Umbilical cord (tissue), 2 donors: ENCODE data around the gene HERC3. TPM values are rescaled to one million over a fixed set of nuclear protein-coding genes. Genes with fewer than 3 reads are reported as not detected.

Experiments used
- DNase-seq: peaks from one replicate; pipeline ENCODE4 v3.0.0-alpha.2; 2015; ENCODE audit warnings: low spot score
- total RNA-seq: library from RNA; depleted of rRNA; stranded (reverse); fragments of >200 nt; gene quantifications from one replicate; pipeline ENCODE4 v1.2.3, GENCODE V29; 2014; ENCODE audit warnings: low replicate concordance; ENCODE audit not compliant: insufficient read depth

Gene HERC3
- total RNA-seq, 1 donor from 2014 or later: 24.3 TPM

- no peak for DNase-seq
Measured at GRCh38 chr4:88713782-88714181, 121.5 kb downstream of the HERC3 start.

GRCh38 chr4:88718098-88718497 lies 125.8 kb downstream of the HERC3 start:
- no peak for DNase-seq

DNA sequence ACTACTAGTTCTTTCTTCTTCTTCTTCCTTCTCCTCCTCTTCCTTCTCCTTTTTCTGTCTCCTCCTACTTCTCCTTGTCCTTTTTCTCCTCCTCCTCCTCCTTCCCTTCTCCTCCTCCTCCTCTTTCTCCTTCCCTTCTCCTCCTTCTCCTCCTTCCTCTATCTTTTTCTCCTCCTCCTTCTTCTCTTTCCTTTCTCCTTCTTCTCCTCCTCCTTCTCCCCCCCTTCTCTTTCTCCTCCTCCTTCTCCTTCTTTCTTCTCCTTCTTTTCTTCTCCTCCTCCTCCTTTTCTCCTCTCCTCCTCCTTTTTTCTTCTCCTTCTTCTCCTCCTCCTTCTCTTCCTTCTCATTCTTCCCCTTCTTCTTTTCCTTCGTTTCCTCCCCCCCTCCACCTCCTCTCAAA lies 127.1 kb downstream of the HERC3 start:
- no peak for DNase-seq

DNA sequence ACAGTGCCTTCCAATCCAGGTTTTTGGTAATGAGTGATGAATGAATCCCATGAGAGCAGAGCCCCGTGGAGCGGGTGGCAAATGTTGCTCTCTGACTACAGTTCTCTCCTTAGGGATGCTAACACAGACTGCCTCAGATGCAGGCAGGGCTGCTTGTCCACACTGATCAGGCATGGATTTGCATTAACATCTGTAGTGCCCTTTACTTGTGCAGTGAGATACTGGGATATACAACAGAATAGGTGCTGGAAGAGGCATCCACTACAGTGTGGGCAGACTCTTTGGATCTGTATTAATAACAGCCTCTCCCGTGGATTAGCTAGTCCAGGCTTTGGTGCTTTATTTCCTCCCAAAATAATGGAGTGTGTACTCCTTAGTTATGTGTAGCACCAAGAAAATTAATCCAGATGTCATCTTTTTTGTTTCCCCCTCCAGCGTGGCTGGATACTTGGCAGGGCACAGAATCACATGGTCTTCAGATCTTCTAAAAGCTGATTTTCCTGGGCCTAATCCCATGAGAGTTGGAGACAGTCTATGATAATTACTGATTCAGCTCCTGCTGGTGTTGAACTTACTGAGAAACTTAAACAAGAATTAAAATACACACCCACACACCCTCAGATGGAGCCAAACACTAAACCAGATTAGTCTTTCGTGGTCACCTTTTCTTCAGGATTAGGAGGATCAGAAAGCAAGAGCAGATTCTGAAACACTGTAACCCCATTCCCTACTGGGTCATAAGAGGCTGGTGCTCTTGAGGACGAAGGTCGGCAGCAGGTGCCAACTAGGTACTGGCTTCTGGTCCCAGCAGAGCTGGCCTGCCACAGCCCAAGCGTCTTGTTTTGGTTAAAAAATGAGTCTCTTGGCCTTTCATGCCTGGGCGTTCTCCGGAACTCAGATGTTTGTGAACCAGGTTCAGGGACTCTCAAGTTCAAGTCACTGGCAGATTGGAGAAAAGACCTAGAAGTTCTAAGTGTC lies 128.5 kb downstream of the HERC3 start:
- DNase-seq: no peak

DNA sequence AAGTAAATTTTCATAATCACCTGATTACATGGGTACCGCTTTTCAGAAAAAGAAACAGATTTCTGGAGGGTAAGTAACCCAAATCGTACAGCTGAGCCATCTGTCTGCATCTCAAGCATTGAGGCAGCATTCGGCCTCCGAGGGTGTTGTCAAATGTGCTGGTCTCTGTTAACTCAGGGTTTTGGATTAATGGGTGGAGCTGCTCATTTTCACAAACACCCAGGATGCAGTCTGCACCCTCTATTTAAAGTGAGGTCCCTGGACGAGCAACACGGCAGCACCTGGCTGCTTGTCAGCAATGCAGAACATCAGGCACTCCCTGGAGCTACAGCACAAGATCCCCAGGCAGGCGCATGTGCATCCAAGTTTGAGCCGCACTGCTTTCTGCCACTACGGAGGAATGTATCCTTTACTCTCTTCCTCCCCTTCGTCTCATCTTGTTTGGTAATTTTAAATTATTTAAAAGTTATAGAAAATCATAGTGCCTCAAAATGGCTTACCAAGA lies 130.0 kb downstream of the HERC3 start:
- no peak for DNase-seq

DNA sequence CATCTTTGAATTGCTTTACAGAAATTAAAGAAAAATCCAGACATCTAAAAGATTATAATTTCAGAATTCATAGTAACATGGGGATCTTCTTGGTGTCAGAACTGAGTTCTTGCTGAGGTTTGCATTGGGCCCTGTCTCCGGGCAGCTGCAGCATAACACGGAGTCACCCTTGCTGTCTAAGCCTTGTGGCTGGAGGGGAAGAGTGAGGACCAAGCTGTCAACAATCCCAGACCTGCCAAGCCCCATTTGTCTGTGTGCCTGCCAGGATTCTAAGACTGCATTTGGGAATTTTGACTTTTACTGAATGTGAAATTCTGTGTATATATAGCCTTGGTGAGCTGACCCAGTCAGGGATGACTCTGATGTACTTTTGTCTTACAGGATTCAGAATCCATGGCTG lies 130.5 kb downstream of the HERC3 start:
- no peak for DNase-seq

DNA sequence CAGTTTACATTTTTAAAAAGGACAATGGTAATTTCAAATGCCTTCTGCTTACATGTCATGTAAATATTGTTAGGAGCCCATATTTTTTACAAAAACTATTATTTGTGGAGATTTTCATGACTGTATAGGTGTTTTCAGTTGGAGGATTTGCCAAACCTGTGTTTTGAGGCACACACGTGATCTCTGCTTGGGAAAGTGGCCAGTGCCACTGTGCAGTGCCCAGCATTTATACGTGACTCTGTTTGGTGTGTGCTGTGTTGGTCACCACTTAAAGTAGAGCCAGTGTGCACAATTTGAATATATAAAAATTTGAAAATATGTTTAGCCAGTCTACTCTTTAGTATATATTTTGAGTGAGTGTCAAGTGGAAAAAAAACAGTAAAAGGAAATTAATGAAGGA lies 132.1 kb downstream of the HERC3 start:
- DNase-seq: no peak

- no peak for DNase-seq
Measured at GRCh38 chr4:88725143-88725542, 132.9 kb downstream of the HERC3 start.

DNA sequence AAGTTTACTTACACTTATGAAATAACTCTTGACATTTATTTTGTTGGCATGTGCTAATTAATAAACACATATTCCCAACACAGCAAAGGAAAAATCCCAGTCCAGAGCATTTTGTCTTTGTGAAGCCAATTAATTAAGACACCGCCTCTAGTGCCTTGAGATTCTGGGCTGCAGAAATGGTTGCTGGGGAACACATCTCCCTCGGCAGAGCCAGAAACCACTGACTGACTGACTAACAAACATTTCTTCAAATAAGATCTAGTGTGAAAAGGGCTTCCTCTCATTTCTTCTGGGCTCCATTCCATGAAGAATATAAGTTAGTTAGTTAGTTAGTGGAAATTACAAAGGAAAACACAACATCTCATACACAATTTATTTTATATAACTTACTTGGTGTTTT lies 133.7 kb downstream of the HERC3 start:
- DNase-seq: no peak

DNA sequence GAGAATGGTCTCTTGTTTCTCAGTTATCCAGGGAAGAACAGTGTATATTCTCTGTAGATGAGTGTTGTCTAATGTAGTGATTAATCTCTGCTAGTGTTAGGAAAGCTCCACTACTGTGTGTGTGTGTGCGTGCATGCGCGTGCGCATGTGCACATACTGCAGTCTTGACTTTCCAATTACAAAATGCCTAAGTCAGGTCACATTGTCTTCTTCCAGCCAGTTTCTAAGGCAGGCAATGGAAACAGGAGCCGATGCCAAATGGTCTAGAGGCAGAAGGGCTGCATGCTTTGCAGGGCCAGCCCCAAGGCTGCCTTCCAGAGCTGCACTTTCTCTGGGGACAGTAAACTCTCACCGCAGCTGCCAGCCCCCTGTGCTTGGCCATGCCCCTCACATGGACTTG lies 135.9 kb downstream of the HERC3 start:
- DNase-seq: no peak

- DNase-seq: no peak
Measured at GRCh38 chr4:88729146-88729760, 137.0 kb downstream of the HERC3 start.

DNA sequence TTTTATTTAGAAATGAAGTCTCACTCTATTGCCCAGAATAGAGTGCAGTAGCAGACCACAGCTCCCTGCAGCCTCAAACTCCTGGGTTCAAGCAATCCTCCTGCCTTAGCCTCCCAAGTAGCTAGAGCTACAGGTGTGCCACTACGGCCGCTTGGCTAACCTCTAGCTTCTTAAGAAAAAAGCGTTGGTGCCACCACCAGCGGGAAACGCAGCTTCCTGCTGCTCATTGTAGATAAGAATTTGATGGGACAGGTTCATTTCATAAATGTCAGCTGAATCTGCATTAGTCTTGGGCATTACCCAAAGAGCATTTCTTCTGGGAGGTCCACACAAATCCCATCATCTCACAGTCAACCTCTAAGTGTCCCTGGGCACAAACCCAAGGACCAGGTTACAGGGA lies 138.5 kb downstream of the HERC3 start:
- no peak for DNase-seq

DNA sequence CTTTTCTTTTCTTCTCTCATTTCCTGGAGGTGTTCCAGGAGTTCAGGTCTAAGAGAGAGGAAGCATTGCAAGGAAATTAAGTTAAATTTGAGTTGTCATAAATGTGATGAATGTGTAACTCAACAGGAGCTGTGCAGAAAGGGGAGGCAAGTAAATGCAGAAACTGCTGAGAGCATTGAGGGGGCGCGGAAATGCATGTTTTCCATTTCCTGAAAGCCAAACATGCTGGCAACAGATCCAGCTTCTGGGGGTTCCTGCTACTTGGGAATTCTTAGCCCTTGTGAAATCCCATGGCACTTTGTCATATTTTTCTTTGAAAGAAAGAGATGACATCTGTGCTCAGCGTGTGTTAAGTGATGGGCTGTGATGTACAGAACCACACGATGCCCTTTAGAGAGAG lies 139.1 kb downstream of the HERC3 start:
- no peak for DNase-seq

DNA sequence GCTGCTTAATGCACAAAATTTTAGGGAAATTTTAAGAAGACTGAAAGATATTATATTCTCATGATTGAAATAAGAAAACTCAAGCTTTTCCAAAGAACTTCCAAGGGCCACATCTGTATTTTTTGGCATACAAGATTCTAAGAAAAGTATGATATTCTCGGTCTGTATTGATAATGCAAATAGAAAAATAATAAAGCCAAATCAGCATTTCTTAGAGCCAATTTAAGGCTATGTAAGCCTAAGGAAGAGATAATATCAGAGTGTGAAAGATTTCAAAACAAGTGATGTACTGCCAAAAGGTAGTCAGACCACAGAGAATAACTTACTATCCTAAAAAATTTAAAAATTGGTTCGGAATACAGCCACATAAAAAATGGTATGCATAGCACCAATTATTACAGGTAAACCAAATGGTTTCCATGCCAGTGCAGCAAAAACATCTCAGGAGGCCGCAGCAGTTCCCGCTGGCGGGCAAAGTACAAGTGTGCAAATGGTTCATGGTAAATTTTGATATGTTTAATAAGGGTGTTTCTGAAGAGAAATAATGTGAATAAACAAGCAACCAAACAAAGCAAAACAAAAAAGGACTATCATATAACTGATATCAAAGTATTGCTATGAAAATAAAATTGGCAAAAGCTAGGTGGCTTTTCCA lies 140.6 kb downstream of the HERC3 start:
- no peak for DNase-seq

- no peak for DNase-seq
Measured at GRCh38 chr4:88734403-88734949, 142.2 kb downstream of the HERC3 start.

GRCh38 chr4:88735564-88735963 lies 143.3 kb downstream of the HERC3 start:
- DNase-seq: no peak

- peak; percentile 24 for DNase-seq
Measured at GRCh38 chr4:88736264-88736663, 144.0 kb downstream of the HERC3 start.

- peak; percentile 62 for DNase-seq
Measured at GRCh38 chr4:88737307-88737941, 145.1 kb downstream of the HERC3 start.

GRCh38 chr4:88738180-88738579 lies 145.9 kb downstream of the HERC3 start:
- no peak for DNase-seq

- no peak for DNase-seq
Measured at GRCh38 chr4:88742561-88742960, 150.3 kb downstream of the HERC3 start.

GRCh38 chr4:88743696-88744095 lies 151.4 kb downstream of the HERC3 start:
- DNase-seq: peak; percentile 20

GRCh38 chr4:88744609-88745008 lies 152.3 kb downstream of the HERC3 start:
- DNase-seq: no peak
